AG08396 (cell line): ENCODE results near the gene PPM1E.

ENCODE experiments used
- DNase-seq: peaks from one replicate; pipeline ENCODE4 v3.0.0; 2012; ENCODE audit warnings: low spot score, mixed read lengths

The PPM1E gene

GRCh38 chr17:58996968-58997367, 241.3 kb downstream of the PPM1E start:
- DNase-seq = no peak

DNA sequence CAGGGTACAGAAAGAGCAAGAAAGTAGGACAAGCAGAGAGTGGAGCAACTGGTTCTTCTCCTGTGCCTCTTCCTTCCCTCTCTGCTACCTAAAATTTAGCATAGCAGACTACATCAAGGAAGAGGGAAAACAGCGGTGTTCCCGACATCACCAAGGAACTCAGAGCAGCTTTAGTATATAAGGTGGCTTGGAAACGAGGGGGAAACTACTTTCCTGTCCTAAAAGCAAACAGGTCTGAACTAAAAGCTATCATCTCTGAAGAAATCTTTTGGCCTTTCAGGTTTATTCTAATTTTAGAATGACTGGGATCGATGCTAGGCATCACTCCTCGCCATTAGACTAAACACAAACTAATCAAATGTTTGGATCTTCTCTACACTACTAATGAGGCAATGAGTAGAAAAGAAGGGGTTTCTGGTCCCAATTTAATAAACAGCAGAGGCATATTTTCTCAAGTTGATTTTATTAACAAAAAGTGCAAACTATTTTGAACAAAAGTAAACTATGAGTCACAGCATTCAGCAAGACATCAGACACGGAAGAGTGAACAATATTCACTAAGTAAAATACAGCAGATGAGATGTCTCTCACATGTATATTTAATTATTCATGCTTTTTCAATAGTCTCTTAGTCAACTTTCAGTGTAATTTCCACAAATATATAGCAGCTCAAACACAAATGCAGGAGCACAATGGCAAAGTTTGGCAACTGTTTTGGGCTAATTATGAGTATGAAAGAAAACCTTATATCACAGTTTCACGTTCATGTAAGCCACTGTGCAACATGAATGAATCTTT, 242.3 kb downstream of the PPM1E start:
- no peak for DNase-seq

DNA sequence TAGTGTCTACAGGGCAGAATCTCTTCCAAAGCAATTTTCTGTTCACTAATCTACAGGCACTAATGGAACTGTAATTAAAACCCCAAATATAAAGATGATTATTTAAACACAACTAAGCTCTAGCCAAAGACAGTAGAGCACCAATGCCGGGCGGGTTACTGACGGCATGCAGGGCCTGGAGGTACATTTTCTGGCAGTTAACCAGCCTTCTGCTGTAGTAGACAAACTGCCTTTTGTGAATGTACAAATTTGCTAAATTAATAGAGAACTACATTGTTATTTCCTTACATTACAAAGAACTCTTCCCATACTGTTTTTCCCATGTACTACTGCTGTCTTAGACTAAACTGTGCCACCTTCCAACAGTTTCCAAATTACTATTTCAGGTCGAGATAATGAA, 243.2 kb downstream of the PPM1E start:
- DNase-seq = no peak

- DNase-seq = no peak
Observed at GRCh38 chr17:58999500-58999899, 243.8 kb downstream of the PPM1E start.

DNA sequence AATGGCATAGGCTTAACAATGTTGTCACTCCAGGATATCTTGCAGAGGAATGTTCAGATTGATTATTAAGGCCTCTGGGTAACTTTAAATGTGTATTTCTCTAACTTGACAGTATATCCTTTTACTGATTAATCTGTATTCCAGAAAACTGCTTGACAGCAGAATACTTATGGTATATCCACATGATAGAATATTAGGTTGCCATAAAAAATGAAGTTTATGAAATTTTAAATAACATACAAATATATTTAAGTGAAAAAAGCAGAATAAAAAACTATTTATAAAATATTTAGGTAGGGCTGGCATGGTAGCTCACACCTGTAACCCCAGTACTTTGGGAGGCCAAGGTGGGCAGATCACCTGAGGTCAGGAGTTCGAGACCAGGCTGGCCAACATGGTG, 244.4 kb downstream of the PPM1E start:
- no peak for DNase-seq

DNA sequence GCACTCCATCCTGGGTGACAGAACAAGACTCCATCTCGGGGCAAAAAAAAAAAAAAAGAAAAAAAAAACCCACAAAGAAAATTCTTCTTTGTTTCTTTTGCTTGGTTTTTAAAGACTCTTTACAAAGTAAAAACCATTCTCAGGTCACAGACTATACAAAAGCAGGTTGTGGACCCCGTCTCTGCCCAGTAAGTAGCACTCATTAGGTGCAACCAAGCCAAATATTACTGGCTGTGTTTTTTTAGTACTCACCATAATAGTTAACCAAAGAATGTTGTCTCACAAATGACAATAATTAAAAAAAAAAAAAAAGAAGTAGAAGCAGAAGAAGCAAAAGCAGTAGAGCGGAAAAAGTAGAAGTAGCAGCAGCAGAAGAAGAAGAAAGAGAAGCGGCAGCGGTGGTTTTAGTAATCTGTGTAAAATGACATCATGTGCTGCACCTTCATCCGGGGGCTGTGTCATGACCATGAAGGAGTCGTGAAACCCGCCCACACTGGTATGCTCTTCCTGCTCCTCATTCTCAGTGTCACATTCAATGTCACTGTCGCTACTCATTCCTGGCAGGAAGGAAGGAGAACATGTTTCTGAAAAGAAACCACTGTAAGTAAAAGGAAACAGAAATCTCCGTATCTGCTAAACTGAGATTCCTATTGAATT, 245.6 kb downstream of the PPM1E start:
- peak; percentile 39 for DNase-seq

GRCh38 chr17:59002126-59002525, 246.5 kb downstream of the PPM1E start:
- no peak for DNase-seq

- no peak for DNase-seq
Observed at GRCh38 chr17:59002848-59003247, 247.2 kb downstream of the PPM1E start.

DNA sequence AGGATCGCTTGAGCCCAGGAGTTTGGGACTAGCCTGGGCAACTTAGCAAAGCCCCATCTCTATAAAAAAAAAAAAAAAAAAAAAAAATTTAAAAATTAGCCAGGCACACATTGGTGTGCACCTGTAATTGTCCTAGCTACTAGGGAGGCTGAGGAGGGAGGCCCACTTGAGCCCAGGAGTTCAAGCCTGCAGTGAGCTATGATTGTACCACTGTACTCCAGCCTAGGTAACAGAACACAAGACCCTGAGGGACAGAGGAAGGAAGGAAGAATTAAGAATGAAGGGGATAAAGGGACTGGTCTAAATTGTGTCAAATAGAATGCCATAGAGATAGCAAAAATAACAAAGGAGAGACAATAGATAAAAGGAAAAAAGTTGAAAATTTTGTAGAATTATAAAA, 248.2 kb downstream of the PPM1E start:
- DNase-seq = no peak

GRCh38 chr17:59004338-59005111, 248.9 kb downstream of the PPM1E start:
- DNase-seq = peak; percentile 36

DNA sequence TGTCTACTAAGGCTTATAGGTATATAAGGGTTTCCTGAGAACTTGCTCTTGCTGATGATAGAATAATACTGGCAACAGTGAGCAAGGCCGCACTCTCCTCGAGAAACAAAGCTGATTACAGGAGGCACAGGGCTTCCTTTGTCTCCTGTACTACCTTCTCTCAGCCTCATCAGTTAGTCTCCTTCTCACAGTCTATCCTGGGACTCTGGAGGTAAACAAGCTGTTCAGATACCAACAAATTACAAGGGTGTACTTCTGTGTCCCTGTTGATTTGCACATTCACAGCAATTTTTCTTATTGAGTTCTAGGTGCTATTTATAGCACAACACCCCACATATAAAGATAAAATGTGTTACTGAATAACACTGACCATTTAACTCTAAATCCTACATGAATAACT, 252.3 kb downstream of the PPM1E start:
- no peak for DNase-seq

DNA sequence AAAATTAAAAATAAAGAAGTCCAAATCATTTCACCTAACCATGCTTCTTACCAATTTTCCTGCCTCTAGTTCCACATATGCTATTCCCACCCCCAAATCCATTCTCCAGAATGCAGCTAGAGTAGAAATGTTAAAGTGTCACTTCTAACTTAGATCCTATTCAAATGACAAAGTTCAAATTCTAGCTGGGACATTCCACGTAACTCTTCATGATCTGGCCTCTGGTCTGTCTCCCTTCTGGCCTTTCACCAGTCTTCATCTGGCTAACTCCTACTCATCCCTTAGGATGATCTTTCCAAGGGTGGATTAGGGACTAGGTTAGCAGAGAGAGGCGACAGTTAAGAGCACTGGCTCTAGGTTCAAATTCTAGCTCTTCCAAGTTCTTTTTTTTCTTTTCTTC, 253.1 kb downstream of the PPM1E start:
- DNase-seq = no peak

DNA sequence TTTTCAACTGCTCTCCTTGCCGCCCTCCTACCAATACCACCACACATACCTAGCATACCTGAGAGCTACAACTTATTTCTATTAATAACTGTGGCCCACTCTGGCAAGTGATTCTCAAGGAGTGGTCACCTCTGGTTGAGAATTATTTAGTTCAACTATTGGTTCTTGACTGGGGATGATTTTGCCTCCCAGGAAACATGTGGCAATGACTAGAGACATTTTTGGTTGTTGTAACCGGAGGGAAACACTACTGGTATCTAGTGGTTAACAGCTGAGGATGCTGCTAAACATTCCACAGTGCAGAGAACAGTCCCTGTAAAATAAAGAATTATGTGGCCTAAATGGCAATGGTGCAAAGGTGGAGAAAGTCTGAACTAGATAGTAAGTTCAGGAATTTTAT, 254.4 kb downstream of the PPM1E start:
- DNase-seq = no peak

DNA sequence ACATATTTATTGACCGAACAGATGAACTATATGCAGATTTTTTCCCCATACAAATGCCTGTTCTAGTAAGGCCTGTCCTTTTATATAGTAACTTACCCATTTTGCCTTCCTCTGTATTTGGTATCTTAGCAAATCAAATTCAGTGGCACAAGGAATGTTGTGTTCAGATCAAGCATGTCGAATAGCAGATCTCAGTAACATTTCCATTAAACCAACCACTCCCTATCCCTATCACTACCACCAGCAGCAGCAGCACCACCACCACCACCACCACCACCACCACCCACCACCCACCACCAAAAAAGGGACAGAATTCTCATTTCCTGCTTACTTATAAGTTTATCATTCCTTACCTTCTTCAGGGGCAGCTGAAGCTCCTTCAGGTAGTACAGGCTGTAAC, 256.3 kb downstream of the PPM1E start:
- DNase-seq = no peak

DNA sequence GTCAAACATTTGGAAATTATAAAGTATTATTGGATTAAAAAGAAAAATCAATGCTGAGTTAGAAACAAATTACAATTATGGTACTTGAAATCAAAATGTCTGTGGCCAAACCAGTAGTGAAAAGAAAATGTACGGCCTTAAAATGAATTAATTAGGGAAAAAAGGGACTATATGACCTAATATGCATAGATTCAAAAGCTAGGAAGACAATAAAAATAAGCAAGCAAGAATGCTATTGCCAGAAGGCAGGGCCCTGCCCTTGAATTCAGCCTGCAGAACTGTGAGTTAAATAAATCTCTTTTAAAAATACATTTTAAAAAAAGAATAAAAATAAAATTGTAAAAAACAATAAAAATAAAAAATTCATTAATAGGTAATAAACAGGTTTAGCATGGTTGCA, 262.4 kb downstream of the PPM1E start:
- no peak for DNase-seq

- no peak for DNase-seq
Observed at GRCh38 chr17:59024916-59025315, 269.3 kb downstream of the PPM1E start.

DNA sequence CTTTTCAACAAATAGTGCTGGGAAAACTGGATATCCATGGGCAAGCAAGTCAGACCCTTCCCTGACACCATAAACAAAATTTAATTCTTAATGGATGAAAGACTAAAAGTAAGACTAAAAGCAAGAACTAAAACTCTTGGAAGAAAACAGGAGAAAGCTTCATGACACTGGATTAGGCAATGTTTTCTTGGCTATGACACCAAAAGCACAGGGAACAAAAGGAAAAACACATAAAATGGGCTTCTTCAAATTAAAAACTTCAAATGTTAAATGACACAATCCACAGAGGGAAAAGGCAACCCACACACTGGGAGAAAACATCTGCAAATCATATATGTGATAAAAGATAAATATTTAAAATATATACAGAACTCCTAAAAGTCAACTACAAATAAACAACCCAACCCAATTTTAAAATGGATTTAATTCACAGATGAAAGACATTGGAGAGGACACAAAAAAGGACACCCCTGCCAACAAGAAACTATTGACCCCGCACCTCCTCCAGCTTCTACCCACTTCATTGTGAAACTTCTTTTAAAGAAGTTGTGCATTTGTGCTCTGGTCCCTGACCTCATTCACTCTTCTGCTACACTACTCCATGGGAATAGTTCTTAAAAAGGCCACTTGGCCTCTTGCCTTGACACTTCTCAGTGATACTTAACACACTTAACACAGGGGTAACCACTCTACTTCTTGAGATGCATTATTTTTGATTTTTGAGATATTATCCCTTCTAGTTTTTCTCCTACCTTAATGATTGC, 270.7 kb downstream of the PPM1E start:
- DNase-seq = no peak

GRCh38 chr17:59027750-59028149, 272.1 kb downstream of the PPM1E start:
- no peak for DNase-seq

DNA sequence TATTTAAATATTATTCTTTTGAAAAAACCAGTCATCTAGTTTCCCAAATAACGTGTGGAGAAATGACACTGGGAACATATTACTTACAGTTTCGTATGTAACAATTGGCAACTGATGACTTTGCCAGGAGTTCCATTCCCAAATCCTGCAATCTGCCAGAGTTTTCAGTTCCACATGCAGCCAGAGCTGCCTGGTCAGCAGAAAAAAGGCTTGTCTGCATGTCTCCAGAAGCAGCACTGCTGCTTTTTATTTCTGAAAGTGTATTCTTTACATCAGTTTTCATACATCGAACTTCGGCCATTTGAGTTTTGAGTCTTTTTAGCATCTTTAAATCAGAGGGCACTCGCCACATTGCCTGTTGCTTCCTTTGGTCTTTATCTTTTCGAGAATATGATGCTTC, 272.7 kb downstream of the PPM1E start:
- DNase-seq = no peak

GRCh38 chr17:59030811-59031210, 275.2 kb downstream of the PPM1E start:
- DNase-seq = no peak
